Stimulated activated CD8-positive, alpha-beta memory T cell treated with anti-CD3 and anti-CD28 coated beads, Interleukin-15, amount 100 ng/mL, for 4 hours (primary cell): ENCODE results near the gene APLP2.

Experiments
- DNase-seq, 2 donors: peaks; one replicate each; pipeline ENCODE4 v3.0.0-alpha.2; 2020; ENCODE audit warnings: low read depth in 2 of 2

APLP2 gene

DNA sequence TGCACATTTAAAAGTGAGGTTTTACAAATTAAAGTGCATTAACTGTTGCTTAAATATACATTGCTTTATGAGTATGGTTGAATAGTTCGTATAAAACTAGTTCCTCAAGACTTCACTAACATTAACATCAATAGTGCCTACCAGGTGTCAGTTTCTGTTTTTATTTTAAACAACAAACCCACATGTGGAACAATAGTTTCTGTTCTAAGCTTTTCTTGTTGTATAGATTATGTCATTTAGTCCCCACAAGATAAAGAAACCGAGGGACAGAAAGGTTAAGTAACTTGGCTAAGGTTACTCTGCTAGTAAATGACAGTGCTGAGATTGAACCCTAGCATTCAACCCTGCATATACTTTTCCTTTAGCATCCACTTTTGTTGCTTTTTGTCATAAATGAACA is 48.5 kb downstream of the APLP2 start:
- DNase-seq: no peak

DNA sequence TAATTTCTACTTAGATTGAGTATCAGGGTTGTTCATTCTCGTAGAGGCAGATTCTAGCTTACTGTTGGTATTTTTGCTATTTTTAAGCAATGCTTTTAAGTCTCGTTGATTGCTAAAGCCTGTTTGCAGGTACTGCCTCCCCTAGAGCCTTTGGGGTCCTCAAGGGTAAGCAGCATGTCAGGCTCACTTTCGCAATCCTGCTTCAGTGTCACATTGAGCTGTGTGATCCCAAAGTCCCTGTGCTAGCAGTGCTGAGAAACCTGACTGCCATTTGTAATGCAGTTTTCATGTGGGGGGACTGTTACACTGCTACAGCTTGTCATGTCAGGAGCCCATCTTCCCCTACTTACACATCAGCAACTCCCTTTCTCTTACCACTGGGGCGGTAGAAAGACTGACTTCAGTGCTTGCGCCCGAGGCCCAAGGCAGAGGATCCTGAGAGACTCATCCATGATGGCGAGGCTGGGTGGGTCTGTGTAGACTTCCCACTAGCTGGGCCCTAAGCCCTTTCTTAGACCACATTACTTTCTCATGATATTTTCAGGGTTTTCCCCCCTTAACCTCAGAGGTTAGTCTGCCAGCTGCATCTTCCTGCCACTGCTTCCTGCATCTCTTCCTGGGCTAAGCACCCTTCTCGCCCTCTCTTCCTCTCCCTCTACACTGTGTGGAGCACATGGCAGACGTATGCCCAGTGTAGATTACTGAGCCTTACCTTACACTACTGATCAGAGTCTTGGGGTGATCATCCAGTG is 49.1 kb downstream of the APLP2 start:
- peak in 1 of 2 donors; percentile 8 for DNase-seq

DNA sequence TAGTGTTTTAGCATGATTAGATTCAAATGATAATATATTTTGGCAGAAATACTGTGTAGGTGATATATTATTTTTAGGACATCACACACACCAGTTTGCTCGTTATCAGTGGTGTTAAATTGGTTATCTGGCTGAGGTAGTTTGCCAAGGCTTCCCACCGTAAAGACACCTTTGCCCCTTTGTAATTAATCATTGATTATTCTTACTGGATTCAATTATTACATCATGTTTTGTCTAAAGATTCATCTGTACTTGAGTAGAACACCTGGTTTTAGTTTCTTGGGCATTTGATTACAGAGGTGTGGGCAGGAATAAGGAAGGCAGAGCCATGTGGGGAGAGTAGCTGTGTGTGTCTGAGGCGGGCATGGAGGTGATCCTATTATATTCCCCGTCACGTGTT is 50.4 kb downstream of the APLP2 start:
- DNase-seq: no peak

DNA sequence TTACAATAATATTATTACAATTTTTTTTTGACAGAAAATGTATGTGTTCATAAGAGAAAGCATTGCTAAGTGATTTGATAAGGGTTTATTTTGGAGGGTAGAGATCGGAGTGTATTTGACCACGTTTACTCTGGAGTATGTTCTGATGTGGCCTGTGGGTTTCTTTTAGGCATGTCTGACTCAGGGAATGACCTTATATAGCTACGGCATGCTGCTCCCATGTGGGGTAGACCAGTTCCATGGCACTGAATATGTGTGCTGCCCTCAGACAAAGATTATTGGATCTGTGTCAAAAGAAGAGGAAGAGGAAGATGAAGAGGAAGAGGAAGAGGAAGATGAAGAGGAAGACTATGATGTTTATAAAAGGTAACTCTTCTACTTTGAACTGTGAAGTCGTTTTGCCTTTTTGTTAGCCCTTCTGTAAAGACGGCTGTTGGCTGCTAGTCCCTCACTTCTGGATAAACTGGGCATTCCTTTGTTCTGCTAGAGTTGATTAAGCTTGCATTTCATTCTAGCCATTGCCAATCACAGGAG is 51.8 kb downstream of the APLP2 start:
- DNase-seq: no peak

DNA sequence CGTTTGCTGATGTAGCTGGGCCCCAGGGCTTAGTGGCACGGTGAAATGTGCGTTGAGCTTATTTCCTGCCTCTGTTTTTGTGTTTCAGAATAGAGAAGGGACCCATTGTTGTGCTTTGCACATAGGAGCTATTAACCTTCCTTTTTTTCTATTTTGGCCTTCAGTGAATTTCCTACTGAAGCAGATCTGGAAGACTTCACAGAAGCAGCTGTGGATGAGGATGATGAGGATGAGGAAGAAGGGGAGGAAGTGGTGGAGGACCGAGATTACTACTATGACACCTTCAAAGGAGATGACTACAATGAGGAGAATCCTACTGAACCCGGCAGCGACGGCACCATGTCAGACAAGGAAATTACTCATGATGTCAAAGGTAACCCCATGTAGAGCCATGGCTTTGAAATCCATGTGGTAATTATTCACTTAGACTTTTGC is 52.5 kb downstream of the APLP2 start:
- no peak for DNase-seq

DNA sequence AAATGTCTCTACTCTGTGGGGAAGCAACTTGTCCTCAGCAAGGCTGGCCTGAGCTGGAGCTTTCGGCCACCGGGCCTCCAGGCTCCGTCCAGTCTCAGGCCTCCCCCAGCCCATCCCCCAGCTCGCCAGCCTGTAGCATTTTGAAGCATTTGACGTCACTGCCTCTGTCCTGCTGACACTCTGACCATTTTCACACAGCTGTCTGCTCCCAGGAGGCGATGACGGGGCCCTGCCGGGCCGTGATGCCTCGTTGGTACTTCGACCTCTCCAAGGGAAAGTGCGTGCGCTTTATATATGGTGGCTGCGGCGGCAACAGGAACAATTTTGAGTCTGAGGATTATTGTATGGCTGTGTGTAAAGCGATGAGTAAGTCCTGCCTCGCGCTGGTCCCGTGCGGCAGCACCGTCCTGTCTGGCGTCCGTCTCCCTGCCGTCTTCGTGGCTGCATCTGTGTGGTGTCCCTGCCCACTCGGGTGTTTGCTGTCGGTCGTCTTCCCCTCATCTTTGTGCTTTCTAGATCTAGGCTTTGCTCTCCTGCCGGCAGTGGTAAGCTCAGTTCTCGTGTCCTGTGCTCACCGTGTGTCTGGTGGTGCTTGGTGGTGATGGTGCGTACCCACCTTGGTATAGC is 53.8 kb downstream of the APLP2 start:
- no peak for DNase-seq

DNA sequence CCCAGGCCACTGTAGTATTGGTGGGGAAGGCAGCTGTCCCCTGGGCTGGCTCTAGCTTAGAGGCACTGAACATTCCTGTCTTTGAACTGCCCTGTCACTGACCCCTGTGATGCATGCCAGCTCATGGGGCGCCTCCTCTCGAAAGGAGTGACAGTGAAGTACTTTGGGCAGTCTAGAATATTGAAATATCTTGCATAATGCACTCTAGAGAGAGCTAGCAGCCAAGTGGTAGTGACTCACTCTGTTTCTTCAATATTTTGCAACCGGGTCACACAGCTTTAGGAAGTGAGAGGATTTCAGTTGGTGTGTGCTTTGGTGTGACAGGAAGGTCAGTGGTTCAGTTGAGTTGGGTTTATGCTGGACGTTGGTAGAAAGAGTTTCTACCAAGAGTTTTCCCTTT is 54.4 kb downstream of the APLP2 start:
- no peak for DNase-seq

DNA sequence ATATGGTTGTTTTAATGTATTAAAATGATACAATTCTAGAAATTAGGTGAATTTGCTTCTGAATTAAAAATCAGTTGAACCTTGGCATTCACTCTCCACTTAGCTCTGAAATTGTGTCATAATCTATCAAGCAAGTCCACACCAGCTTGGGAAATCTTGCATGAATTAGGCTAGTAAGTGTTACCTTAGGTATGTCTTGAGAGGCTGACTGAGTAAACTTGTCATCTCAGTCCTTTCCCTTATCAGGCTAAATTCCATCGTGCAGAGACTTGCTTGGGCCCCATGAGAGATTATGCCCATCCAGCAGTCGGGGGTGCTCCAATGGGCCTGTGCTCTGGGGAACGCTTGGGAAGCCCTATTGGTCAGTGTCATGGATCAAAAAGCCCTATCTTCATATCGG is 55.9 kb downstream of the APLP2 start:
- DNase-seq: no peak

DNA sequence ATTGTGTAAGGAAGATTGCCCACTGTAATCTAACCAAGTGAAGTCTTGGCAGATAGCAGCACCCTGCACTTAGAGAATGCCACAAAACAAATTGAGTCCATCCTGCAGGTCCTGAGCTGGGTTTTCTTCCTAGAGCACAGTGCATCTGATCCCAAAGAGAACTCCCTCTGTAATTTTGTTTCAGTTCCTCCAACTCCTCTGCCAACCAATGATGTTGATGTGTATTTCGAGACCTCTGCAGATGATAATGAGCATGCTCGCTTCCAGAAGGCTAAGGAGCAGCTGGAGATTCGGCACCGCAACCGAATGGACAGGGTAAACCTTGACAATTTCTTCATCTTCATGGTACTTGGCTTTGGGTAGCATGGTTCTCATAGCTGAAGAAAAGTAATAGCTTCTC is 56.8 kb downstream of the APLP2 start:
- no peak for DNase-seq

DNA sequence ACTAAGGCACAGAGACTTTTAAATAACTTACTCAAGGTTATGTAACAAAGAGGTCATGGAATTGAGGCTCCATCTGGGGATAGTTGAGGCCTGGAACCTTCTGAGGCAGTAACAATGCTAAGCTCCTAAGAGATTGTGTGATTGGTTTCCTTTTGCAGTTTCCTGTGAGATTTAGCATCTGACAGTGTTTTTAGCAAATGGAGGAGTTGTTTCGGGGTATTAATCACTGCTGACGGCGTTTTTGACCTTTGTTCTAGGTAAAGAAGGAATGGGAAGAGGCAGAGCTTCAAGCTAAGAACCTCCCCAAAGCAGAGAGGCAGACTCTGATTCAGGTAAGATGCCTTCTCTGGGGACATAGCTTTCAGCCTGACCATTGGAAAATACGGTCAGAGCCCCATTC is 57.8 kb downstream of the APLP2 start:
- no peak for DNase-seq

DNA sequence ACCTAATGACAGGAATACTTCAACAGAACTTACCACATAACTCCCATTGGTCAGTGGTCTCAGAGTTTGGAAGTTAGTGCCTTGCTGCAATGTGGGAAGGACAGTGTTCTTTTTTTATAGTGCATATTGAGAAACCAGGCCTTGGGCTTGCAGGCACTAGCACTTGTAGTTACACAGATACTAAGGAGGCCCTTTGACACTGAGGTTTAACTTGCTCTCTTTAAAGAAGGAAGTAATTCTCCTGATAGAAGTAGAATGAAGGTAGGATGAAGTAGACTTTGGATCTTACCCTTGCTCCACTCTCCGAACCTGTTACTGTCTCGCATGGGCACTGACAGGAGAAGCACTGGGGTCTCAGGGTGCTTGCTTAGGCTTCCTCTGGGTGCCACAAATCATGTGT is 58.9 kb downstream of the APLP2 start:
- no peak for DNase-seq

DNA sequence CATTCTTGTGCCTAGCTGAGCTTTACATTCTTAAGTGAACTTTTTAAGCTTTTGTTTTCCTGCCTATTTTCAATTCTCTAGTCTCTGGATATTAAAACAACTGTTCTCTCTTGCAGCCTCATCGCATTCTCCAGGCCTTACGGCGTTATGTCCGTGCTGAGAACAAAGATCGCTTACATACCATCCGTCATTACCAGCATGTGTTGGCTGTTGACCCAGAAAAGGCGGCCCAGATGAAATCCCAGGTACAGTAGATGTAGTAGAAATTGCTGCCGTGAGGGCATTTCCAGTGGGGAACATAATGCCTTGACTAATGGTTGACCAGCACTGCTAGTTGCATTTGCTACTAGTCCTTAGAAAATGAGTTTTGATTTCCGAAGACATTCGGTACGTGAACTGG is 60.2 kb downstream of the APLP2 start:
- DNase-seq: no peak

DNA sequence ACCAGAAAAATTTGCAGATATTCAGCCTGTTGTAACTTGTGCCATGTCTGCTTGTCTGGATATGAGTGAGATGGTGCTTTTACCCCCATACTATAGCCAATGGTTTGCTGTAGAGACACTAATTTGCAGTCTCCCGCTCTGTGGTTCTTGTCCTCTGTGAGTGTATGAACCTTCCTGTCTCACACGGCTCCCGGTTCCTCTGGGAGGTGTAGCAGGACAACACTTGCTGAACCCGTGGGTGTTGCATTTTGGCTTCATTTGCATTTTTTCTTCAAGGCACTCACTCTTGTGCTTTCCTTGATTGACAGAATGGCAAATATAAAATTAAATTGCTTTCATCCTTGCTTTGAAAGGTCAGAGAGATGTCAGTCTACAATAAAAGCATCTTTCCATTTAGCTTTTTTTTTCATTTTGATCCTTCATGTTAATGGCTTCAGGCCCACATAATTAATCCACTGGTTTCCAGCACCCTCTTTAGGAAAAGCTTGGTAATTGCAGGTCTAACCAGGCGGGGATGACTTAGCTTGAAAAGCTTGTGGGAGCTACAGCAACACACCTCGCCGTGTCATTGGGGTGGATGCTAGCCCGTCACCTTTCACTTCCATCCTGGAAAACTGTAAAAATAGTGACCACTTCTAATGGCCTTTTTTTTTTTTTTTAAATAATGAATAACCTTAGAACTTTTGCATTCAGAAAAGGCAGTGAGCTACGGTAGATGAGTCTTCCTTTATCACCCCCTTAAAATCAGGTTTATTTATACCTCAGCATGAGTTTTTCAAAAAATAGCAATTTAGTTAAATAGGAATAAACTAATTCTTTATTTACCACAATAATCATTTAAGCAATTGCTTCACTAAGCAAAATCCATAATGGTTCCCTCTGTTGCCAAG is 62.5 kb downstream of the APLP2 start:
- DNase-seq: peak in 1 of 2 donors; percentile 27

DNA sequence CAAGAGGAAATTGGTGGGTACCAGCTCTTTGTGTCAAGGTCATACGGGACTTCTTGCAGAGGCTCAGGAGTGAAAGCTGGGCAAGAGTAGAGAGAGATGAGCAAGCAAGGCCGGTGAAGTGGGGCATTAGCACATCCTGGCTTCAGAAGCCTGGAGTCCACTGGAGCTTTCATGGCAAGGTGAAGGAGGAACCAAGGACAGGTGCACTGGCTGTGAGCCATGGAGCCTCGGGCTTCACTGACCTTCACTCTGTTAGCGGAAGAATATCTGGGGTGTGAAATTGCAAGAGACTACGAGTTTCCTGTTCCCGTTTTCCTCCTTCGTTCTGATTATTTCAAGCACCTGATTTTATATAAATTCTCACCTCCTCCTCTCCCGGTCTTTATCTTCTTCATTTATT is 64.0 kb downstream of the APLP2 start:
- no peak for DNase-seq

DNA sequence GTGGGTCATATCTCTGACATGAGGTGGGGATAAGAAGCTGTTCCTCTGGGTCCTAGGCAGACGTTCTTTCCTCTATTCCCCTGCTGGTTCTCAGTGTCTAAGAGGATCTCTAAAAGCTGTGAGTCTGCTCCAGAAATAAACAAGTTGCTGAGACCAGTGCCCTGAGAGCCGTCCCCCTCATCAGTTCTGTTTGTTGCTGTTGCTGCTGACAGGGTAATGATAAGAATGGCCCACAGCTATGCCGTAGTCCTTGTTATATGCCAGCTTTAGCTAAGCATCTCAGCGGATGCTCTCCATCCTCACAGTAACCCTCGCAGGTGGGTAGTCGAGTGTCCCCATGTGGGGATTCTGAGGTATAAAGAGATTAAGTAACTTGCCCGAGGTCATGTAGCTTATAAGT is 66.4 kb downstream of the APLP2 start:
- DNase-seq: no peak

DNA sequence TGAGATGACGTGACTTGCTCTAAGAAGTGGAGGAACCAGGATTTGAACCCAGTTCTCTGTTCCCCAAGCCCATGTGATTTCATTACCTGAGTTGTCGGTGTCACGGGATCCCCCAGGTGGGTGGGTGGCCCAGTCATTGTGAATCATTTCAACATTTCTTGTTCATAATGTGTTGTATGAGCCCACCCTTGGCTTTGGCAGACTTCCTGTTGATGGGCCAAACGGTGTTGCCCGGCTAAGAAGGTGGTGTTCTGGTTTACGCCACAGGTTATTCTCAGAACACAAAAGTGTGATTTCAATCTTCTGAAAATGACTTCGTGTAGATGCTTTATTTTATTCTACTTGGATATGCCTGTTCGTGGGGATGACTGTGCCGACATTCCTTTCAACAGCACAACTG is 68.3 kb downstream of the APLP2 start:
- no peak for DNase-seq

DNA sequence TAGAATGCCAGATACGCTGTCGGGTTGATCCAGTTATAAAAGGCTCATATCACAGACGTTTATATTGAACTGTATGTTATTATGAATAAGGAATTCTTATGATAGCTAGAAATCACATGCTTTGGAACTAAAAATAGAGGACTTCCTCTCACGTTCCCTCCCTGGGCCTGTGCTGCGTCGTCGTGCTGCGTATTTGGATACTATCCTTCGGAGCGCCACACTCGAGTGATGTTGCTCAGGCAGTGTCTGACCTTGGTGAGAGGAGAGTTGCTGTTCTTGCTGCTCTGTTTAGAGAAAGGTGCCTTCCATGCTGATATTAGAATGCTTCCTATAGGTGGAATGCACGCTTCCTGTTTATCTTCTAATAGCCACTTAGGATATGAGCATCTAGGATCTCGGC is 69.7 kb downstream of the APLP2 start:
- no peak for DNase-seq

DNA sequence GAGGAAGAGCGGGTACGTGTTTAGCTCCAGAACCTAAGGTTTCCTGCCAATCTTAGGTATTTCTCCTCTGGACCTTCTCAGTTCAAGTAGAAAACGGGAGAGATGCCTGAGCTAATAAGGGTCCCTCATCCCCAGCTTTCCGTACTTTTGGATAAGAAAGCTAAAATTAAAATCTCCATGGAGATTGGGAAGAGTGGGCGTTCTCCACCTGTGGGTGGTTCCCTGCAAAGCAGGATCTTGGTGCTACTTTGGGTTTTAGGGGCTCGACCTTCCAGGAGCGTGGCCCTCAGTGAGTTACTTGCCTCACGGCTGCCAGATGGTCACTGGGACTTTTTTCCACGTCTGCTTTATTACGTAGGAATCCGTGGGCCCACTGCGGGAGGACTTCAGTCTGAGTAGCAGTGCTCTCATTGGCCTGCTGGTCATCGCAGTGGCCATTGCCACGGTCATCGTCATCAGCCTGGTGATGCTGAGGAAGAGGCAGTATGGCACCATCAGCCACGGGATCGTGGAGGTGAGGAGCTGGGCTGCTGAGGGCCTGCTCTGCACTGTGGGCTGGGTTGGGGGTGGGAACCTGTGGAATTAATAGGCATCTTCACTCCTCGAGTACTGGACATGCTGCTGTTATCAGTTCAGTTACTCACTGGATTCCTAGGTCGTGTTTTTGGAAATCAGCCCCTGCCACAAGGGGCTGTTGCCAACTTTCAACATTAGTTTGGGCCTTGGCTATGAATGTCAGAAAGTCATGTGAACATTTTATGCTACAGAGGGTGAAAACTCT is 72.1 kb downstream of the APLP2 start:
- no peak for DNase-seq

DNA sequence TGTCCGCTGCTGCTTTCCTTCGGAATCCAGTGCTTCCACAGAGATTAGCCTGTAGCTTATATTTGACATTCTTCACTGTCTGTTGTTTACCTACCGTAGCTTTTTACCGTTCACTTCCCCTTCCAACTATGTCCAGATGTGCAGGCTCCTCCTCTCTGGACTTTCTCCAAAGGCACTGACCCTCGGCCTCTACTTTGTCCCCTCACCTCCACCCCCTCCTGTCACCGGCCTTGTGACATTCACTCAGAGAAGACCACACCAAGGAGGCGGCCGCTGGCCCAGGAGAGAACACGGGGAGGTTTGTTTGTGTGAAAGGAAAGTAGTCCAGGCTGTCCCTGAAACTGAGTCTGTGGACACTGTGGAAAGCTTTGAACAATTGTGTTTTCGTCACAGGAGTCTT is 74.4 kb downstream of the APLP2 start:
- DNase-seq: no peak

DNA sequence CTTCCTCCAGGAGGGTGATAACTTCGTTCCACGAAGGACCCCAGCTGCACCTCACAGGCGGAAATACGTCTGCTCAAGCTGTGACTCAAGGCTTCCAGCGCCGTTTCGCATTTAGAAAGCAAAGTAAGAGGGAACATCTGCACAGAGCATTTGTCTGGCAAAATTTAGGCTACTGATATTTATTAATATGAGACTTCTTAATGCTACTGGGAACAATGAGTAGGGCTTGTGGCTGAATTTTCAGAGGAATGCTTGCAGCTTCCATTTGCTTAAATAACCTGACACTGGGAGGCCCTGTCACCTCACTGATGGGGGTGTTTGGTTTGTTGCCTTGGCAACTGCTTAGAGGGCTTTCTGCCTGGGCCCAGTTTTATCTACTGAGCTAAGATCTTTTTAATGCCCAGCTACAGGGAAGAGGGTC is 75.2 kb downstream of the APLP2 start:
- no peak for DNase-seq

DNA sequence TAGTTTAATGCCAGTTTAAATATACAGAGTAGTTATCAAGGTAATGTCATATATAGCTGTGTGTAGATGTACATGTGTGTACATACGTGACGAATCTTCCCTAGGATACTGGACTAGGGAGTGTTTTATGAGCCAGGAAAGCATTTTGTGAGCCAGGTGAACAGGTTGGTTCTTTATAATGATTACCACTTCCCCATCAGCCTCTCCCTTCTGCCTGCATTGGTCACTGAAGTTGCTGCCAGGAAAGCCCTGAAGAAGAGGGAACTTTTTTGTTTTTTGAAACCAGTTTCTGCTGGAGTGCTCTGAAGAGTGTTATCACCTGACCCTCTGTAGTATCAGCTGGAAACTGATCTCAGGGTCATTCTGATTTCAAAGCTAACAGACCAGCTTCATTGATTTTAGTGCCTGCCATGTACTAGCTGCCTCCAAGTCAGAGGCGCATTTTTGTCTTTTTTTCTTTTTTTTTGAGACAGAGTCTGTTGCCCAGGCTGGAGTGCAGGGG is 75.7 kb downstream of the APLP2 start:
- no peak for DNase-seq
